G401 (cell line): ENCODE measurements around the gene ALB. TPM values are rescaled to one million over a fixed set of nuclear protein-coding genes. Genes with fewer than 3 reads are reported as not detected.

Source experiments
- DNase-seq: peaks from one replicate; pipeline ENCODE4 v3.0.0-alpha.2; 2015; ENCODE audit warnings: low spot score
- in situ Hi-C: cut with HindIII; loops from 2 replicates; pipeline ENCODE4 v1.10.0; 2016; ENCODE audit warnings: low sequenced_read_pairs, mixed read lengths
- total RNA-seq: library from RNA; depleted of rRNA; stranded (reverse); fragments of >200 nt; shearing (Covaris generic); gene quantifications from 2 replicates; pipeline ENCODE4 v1.2.3, GENCODE V29; 2014

The ALB gene
- total RNA-seq, 1 experiment from 2014 or later, result not detected

GRCh38 chr4:73423184-73423583, 19.1 kb downstream of the ALB start:
- in situ Hi-C loops, result no loop called here
- DNase-seq, result no peak

DNA sequence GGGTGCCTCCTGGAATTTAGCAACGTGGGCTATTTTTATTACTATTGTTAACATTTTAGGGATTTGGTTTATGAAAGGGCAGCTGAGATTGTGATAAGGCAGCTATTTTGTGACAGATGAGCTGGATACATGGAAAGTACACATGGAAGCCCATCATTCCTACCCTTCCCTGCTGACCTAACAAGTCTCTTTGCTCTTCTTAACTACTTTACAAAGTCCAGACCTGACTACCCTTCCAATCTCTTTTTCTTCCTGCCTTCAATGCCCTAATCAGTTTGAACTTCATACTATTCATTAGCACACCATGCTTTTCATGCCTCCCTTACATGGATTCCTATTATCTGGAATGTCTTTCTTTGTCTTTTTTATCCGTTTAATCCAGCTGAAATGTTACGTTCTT, 22.6 kb downstream of the ALB start:
- DNase-seq, result no peak
- in situ Hi-C loops, result no loop called here

DNA sequence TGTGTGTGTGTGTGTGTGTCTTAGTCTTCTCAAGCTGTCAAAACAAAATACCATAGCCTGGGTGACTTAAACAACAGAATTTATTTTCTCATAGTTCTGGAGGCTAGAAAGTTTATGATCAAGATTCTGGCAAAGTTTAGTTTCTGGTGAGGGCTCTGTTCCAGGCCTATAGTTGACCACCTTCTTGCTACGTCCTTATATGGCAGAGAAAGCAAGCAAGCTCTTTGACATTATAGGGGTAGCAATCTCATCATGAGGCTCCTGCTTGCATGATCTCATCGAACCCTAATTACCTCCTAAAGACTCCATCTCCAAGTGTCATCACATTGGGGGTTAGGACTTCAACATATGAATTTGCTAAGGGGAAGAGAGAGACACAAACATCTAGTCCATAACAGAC, 25.0 kb downstream of the ALB start:
- in situ Hi-C loops, result no loop called here

GRCh38 chr4:73429826-73430587, 25.9 kb downstream of the ALB start:
- in situ Hi-C loops, result no loop called here
- DNase-seq, result no peak

More for the DNA sequence above, 25.0 kb downstream of the ALB start:
- DNase-seq, result no peak

- no peak for DNase-seq
- in situ Hi-C loops, result no loop called here
Measured at GRCh38 chr4:73431813-73432168, 27.7 kb downstream of the ALB start.

DNA sequence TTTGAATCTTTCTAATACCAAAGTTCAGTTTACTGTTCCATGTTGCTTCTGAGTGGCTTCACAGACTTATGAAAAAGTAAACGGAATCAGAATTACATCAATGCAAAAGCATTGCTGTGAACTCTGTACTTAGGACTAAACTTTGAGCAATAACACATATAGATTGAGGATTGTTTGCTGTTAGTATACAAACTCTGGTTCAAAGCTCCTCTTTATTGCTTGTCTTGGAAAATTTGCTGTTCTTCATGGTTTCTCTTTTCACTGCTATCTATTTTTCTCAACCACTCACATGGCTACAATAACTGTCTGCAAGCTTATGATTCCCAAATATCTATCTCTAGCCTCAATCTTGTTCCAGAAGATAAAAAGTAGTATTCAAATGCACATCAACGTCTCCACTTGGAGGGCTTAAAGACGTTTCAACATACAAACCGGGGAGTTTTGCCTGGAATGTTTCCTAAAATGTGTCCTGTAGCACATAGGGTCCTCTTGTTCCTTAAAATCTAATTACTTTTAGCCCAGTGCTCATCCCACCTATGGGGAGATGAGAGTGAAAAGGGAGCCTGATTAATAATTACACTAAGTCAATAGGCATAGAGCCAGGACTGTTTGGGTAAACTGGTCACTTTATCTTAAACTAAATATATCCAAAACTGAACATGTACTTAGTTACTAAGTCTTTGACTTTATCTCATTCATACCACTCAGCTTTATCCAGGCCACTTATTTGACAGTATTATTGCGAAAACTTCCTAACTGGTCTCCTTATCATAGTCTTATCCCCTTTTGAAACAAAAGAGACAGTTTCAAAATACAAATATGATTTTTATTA, 28.3 kb downstream of the ALB start:
- in situ Hi-C loops, result no loop called here
- no peak for DNase-seq

- in situ Hi-C loops, result no loop called here
- no peak for DNase-seq
Measured at GRCh38 chr4:73433140-73433539, 29.1 kb downstream of the ALB start.

DNA sequence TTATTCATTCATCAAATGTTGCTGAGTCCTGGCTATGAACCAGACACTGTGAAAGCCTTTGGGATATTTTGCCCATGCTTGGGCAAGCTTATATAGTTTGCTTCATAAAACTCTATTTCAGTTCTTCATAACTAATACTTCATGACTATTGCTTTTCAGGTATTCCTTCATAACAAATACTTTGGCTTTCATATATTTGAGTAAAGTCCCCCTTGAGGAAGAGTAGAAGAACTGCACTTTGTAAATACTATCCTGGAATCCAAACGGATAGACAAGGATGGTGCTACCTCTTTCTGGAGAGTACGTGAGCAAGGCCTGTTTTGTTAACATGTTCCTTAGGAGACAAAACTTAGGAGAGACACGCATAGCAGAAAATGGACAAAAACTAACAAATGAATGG, 30.2 kb downstream of the ALB start:
- in situ Hi-C loops, result no loop called here
- no peak for DNase-seq

DNA sequence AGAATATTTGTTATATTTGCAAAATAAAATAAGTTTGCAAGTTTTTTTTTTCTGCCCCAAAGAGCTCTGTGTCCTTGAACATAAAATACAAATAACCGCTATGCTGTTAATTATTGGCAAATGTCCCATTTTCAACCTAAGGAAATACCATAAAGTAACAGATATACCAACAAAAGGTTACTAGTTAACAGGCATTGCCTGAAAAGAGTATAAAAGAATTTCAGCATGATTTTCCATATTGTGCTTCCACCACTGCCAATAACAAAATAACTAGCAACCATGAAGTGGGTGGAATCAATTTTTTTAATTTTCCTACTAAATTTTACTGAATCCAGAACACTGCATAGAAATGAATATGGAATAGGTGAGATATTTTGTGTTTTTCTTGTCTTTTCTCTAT, 31.9 kb downstream of the ALB start, which contains the start of gene AFP:
AFP (plus strand) TSS at position 238 of the 400 bp plus-strand sequence; CDS start at position 280, 42 bp downstream.
- in situ Hi-C loops, result no loop called here
- DNase-seq, result no peak

- in situ Hi-C loops, result no loop called here
- no peak for DNase-seq
Measured at GRCh38 chr4:73436674-73437557, 32.8 kb downstream of the ALB start.

DNA sequence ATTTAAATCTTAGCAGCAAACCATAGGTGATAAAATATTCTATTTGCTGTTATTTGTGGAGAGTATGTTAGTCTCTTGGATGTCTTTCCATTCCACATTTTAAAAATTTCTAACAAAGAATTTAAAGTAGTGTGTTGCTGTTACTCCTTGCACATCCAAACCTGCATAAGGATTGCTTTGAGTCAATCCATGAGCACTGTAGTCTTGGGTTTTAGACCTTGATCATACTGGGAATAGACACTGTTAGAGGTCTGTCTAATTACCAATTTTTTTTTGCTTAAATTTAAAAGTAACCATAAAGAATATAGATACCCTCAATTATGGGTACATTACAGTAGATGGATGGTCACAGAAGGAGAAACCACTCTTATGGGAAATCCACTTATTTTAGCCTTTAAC, 33.5 kb downstream of the ALB start:
- in situ Hi-C loops, result no loop called here
- DNase-seq, result no peak

GRCh38 chr4:73438048-73438447, 34.0 kb downstream of the ALB start:
- in situ Hi-C loops, result no loop called here
- no peak for DNase-seq

DNA sequence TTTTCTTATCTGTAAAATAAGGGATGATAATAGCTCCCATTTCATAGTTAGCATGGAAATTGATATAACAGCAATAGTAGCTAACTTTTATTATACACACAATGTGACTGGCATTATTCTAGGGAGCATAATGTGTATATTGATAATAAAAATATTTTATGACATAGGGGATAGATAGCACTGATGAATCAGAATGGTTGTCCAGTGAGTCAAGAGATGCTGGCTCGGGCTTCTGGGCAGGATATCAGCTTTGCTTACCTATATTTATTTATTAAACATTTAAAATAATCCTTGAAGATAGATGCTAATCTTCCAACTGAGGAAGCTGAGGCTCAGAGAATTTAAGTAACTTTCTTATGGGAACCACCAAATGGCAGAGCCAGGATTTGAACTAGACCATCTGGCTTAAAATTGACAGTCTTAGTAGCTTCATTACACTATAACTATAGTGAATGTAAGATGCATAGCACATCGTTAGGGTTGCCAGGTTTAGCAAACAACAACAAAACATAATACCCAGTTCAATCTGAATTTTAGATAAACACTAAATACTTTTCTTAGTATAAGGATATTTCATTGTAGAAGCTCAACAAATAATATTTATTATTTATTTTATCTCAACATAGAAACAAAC, 34.6 kb downstream of the ALB start:
- no peak for DNase-seq
- in situ Hi-C loops, result no loop called here

DNA sequence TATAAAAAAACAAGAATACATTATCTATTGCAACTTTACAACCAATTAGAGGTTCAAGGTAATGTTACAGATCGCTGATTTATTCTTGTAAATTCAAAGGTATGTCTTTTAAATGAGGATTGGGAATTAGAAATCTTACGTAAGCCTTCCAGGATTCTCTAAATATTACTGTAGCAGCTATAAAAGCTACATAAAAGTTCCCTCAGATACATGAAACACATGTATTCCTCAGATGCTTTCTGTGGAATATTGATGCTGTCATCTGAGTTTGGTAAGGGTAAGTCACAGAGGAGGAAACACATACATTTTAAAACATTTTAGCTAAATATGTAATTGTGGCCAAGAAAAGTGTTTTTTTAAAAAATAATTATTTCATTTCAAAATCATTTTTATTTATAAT, 35.4 kb downstream of the ALB start:
- no peak for DNase-seq
- in situ Hi-C loops, result no loop called here

DNA sequence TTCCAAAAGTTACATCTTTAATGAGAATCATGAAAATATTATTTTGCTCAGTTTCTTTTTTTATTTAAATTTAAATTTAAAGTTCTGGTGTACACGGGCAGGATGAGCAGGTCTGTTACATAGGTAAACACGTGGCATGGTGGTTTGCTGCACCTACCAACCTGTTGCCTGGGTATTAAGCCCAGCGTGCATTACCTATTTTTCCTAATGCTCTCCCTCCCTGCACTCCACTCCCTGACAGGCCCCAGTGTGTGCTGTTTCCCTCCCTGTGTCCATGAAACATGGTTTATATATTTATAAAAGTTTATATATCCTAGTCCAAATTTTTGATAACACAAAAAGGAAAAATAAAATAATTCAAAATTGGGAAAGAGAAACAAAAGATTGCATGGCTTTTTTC, 35.9 kb downstream of the ALB start:
- no peak for DNase-seq
- in situ Hi-C loops, result no loop called here

- DNase-seq, result no peak
- in situ Hi-C loops, result no loop called here
Measured at GRCh38 chr4:73440653-73441052, 36.6 kb downstream of the ALB start.

DNA sequence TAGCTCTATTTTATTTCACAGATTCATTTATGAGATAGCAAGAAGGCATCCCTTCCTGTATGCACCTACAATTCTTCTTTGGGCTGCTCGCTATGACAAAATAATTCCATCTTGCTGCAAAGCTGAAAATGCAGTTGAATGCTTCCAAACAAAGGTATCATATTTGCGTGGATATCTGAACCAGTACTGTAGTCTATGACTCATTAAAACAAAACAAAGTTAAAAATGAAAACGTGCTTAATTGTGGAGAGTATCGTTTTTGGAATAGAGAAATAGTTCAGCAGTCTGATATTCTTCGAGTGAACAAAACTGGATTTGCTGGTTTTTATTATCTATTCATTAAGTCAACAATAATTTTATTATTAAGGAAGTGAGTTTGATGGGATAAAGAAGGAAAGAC, 38.2 kb downstream of the ALB start:
- no peak for DNase-seq
- in situ Hi-C loops, result no loop called here

DNA sequence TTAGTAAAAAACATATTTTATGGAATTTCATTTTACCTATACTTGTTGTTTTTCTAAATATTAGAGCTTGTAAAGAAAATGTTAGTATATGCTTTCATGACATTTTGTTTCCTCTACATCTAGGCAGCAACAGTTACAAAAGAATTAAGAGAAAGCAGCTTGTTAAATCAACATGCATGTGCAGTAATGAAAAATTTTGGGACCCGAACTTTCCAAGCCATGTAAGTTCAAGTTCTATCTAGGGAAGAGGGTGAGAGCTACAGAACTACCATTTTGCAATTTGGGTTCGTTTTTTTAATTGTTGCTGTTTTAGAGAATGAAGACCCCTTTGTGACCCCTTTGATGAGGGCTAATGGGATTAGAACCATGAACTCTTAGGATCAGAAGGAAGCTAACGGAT, 39.1 kb downstream of the ALB start:
- in situ Hi-C loops, result no loop called here
- no peak for DNase-seq
